ENCODE results near the gene TENM4. TPM values are rescaled to one million over a fixed set of nuclear protein-coding genes. Genes with fewer than 3 reads are reported as not detected.

TENM4 gene
- total RNA-seq, 4 donors from 2014 or later: 16.8 to 158 (median 120) TPM

GRCh38 chr11:78920329-78920728 lies 520.5 kb downstream of the TENM4 start:
- Histone ChIP-seq H3K36me3 (no peaks in the 10 kb centered on the region), H3K4me3 (replicated peaks in 1 of 3) (no peak overlapping the region), H3K9me3 (no peaks in the 10 kb centered on the region), H3K27ac (no peak overlapping the region), H3K27me3 (no peaks in the 10 kb centered on the region), H3K4me1 (no peaks in the 10 kb centered on the region)
- TF ChIP-seq CTCF (IDR thresholded peaks at IDR 0.05): no peak
- DNase-seq: no peak
- 81 to 82% methylated on average over 9 of the region's 9 CpGs for WGBS, 2 donors
- intact Hi-C loops (cut with DNase I): no loop called here

GRCh38 chr11:78916759-78917158 lies 524.1 kb downstream of the TENM4 start:
- H3K9me3 ChIP-seq: no peaks in the 10 kb centered on the region
- intact Hi-C loops (cut with DNase I): no loop called here

GRCh38 chr11:78914503-78914902 lies 526.3 kb downstream of the TENM4 start:
- WGBS, 2 donors: 100% methylated on average over 1 of the region's 1 CpG
- intact Hi-C loops (cut with DNase I): no loop called here

More at GRCh38 chr11:78916759-78917158, 524.1 kb downstream of the TENM4 start:
- TF ChIP-seq POLR2A (IDR thresholded peaks at IDR 0.05) (no peak), CTCF (IDR thresholded peaks at IDR 0.05) (no peak)
- H3K4me3 ChIP-seq (replicated peaks in 1 of 3): no peak overlapping the region
- H3K27me3 ChIP-seq: no peaks in the 10 kb centered on the region
- DNase-seq: no peak
- H3K4me1 ChIP-seq: no peaks in the 10 kb centered on the region
- WGBS, 2 donors: 86 to 97% methylated on average over 1 of the region's 1 CpG
- no peaks in the 10 kb centered on the region for H3K36me3 ChIP-seq
- H3K27ac ChIP-seq: no peak overlapping the region

GRCh38 chr11:78912778-78913177 lies 528.1 kb downstream of the TENM4 start:
- TF ChIP-seq POLR2A (IDR thresholded peaks at IDR 0.05) (no peak), CTCF (IDR thresholded peaks at IDR 0.05) (no peak)
- Histone ChIP-seq H3K4me3 (replicated peaks in 1 of 3) (no peak overlapping the region), H3K4me1 (peaks cover 0 to under 1% of the 10 kb centered on the region in 2 donors), H3K27me3 (no peaks in the 10 kb centered on the region), H3K36me3 (no peaks in the 10 kb centered on the region), H3K9me3 (no peaks in the 10 kb centered on the region), H3K27ac (no peak overlapping the region)
- intact Hi-C loops (cut with DNase I): no loop called here
- 96 to 97% methylated on average over 4 of the region's 4 CpGs for WGBS, 2 donors
- no peak for DNase-seq

More at GRCh38 chr11:78914503-78914902, 526.3 kb downstream of the TENM4 start:
- TF ChIP-seq POLR2A (IDR thresholded peaks at IDR 0.05) (no peak), CTCF (IDR thresholded peaks at IDR 0.05) (no peak)
- H3K27me3 ChIP-seq: no peaks in the 10 kb centered on the region
- no peak for DNase-seq
- H3K27ac ChIP-seq: no peak overlapping the region
- H3K4me3 ChIP-seq (replicated peaks in 1 of 3): no peak overlapping the region
- no peaks in the 10 kb centered on the region for H3K4me1 ChIP-seq
- no peaks in the 10 kb centered on the region for H3K36me3 ChIP-seq
- H3K9me3 ChIP-seq: no peaks in the 10 kb centered on the region

GRCh38 chr11:78910322-78910721 lies 530.5 kb downstream of the TENM4 start:
- H3K4me3 ChIP-seq (replicated peaks in 1 of 3): no peak overlapping the region
- WGBS, 2 donors: 86 to 90% methylated on average over 4 of the region's 4 CpGs
- no peak for DNase-seq
- intact Hi-C loops (cut with DNase I): no loop called here
- no peaks in the 10 kb centered on the region for H3K9me3 ChIP-seq
- H3K27ac ChIP-seq: no peak overlapping the region
- TF ChIP-seq CTCF (IDR thresholded peaks at IDR 0.05): no peak
- H3K36me3 ChIP-seq: no peaks in the 10 kb centered on the region
- no peaks in the 10 kb centered on the region for H3K27me3 ChIP-seq
- H3K4me1 ChIP-seq: peaks cover 0 to 6% of the 10 kb centered on the region in 2 donors
